ENCODE measurements around the gene CD244. TPM values are rescaled to one million over a fixed set of nuclear protein-coding genes. Genes with fewer than 3 reads are reported as not detected.
"Not testable (repeated sequence)": the region's sequence is repeated elsewhere in the genome, so short reads cannot be mapped to it uniquely, and the experiment has no call there.

Gene CD244
- total and polyA plus RNA-seq, 5 experiments from 2014 or later, result 0.62 to 82.2 (median 11.7) TPM

- Mint-ChIP-seq H3K4me3 (no peak overlapping the region), H3K27me3 (no peaks in the 10 kb centered on the region), H3K4me1 (peaks cover 16 to 37% (median 31%) of the 10 kb centered on the region in 4 donors), H3K9me3 (no peaks in the 10 kb centered on the region), H3K27ac (peak overlapping the region in 3 of 10 donors; percentile 28 to 64 (median 42)), H3K36me3 (no peaks in the 10 kb centered on the region)
- DNase-seq (no peak), ATAC-seq (peak in 1 of 2 donors; percentile 41)
- POLR2A ChIA-PET, result interaction anchor here (1.2 kb wide), 1 partner anchor 38 kb away, joined by 4 read pairs; no protein-coding TSS in a partner anchor
Observed at GRCh38 chr1:160874935-160875334, 12.2 kb upstream of the CD244 start.

- Mint-ChIP-seq H3K36me3 (no peaks in the 10 kb centered on the region), H3K27ac (peak overlapping the region in 1 of 10 donors; percentile 67), H3K4me3 (no peak overlapping the region), H3K9me3 (no peaks in the 10 kb centered on the region), H3K27me3 (no peaks in the 10 kb centered on the region), H3K4me1 (peaks cover 10 to 20% (median 18%) of the 10 kb centered on the region in 4 donors)
- DNase-seq (no peak), ATAC-seq (no peak)
- POLR2A ChIA-PET, result no interaction called here
Observed at GRCh38 chr1:160868141-160868540, 5.5 kb upstream of the CD244 start.

GRCh38 chr1:160867651-160868050 is 5.0 kb upstream of the CD244 start:
- Mint-ChIP-seq H3K4me1 (peaks cover 10 to 25% (median 22%) of the 10 kb centered on the region in 4 donors), H3K27ac (peak overlapping the region in 1 of 10 donors; percentile 67)
- H3K4me3 Mint-ChIP-seq, DNase-seq, H3K36me3 Mint-ChIP-seq, H3K9me3 Mint-ChIP-seq, POLR2A ChIA-PET, ATAC-seq, H3K27me3 Mint-ChIP-seq: not testable (repeated sequence)

GRCh38 chr1:160866695-160867260 is 4.1 kb upstream of the CD244 start:
- POLR2A ChIA-PET, result interaction anchor here (2.9 kb wide), 1 partner anchor 11 kb away, joined by 13 read pairs; no protein-coding TSS in a partner anchor
- DNase-seq (no peak), ATAC-seq (no peak)
- H3K9me3 Mint-ChIP-seq, result no peaks in the 10 kb centered on the region
- peak overlapping the region in 1 of 10 donors; percentile 27 for H3K27ac Mint-ChIP-seq
- no peaks in the 10 kb centered on the region for H3K27me3 Mint-ChIP-seq
- peaks cover 12 to 34% (median 31%) of the 10 kb centered on the region in 4 donors for H3K4me1 Mint-ChIP-seq
- H3K36me3 Mint-ChIP-seq, result no peaks in the 10 kb centered on the region
- H3K4me3 Mint-ChIP-seq, result no peak overlapping the region

- no peaks in the 10 kb centered on the region for H3K9me3 Mint-ChIP-seq
- POLR2A ChIA-PET, result interaction anchor here (2.9 kb wide), 1 partner anchor 11 kb away, joined by 13 read pairs; no protein-coding TSS in a partner anchor
Observed at GRCh38 chr1:160866001-160866694, 3.5 kb upstream of the CD244 start.

GRCh38 chr1:160865337-160865736 is 2.6 kb upstream of the CD244 start:
- H3K27me3 Mint-ChIP-seq, result no peaks in the 10 kb centered on the region
- H3K4me1 Mint-ChIP-seq, result peaks cover 12 to 42% (median 40%) of the 10 kb centered on the region in 4 donors
- no peak for DNase-seq
- no peaks in the 10 kb centered on the region for H3K36me3 Mint-ChIP-seq
- POLR2A ChIA-PET, result interaction anchor here (2.9 kb wide), 1 partner anchor 10 kb away, joined by 13 read pairs; no protein-coding TSS in a partner anchor
- H3K4me3 Mint-ChIP-seq, result no peak overlapping the region
- no peak overlapping the region for H3K27ac Mint-ChIP-seq
- H3K9me3 Mint-ChIP-seq, result no peaks in the 10 kb centered on the region
- ATAC-seq, result no peak

More at GRCh38 chr1:160866001-160866694, 3.5 kb upstream of the CD244 start:
- Mint-ChIP-seq H3K4me1 (peaks cover 12 to 39% (median 34%) of the 10 kb centered on the region in 4 donors), H3K36me3 (no peaks in the 10 kb centered on the region), H3K27ac (no peak overlapping the region), H3K4me3 (no peak overlapping the region), H3K27me3 (no peaks in the 10 kb centered on the region)
- DNase-seq (no peak), ATAC-seq (no peak)

- ATAC-seq (no peak), DNase-seq (no peak)
- POLR2A ChIA-PET, result interaction anchor here (0.6 to 2.9 kb wide), 3 partner anchors 9 to 140 kb away, joined by 3 to 13 read pairs (median 3); no protein-coding TSS in a partner anchor
- no peaks in the 10 kb centered on the region for H3K27me3 Mint-ChIP-seq
- H3K36me3 Mint-ChIP-seq, result no peaks in the 10 kb centered on the region
- H3K27ac Mint-ChIP-seq, result peak overlapping the region in 2 of 10 donors; percentile 49 to 70
- peaks cover 12 to 43% (median 40%) of the 10 kb centered on the region in 4 donors for H3K4me1 Mint-ChIP-seq
- no peak overlapping the region for H3K4me3 Mint-ChIP-seq
- no peaks in the 10 kb centered on the region for H3K9me3 Mint-ChIP-seq
Observed at GRCh38 chr1:160864173-160864572, 1.5 kb upstream of the CD244 start.

- H3K4me3 Mint-ChIP-seq, result peak overlapping the region in 3 of 10 donors; percentile 31 to 52 (median 36)
- no peaks in the 10 kb centered on the region for H3K36me3 Mint-ChIP-seq
- peak overlapping the region in 5 of 10 donors; percentile 34 to 70 (median 49) for H3K27ac Mint-ChIP-seq
- POLR2A ChIA-PET, result interaction anchor here (0.6 to 2.9 kb wide), 3 partner anchors 8 to 140 kb away, joined by 3 to 13 read pairs (median 3); no protein-coding TSS in a partner anchor
- no peaks in the 10 kb centered on the region for H3K27me3 Mint-ChIP-seq
- ATAC-seq, result no peak
- no peaks in the 10 kb centered on the region for H3K9me3 Mint-ChIP-seq
- H3K4me1 Mint-ChIP-seq, result peaks cover 16 to 47% (median 42%) of the 10 kb centered on the region in 4 donors
- no peak for DNase-seq
Observed at GRCh38 chr1:160863774-160864131, 1.1 kb upstream of the CD244 start.

GRCh38 chr1:160863061-160863773 is 530 bp upstream of the CD244 start:
- POLR2A ChIA-PET, result interaction anchor here (0.6 to 0.8 kb wide), 2 partner anchors 24 to 201 kb away, joined by 3 read pairs; no protein-coding TSS in a partner anchor
- ATAC-seq (no peak), DNase-seq (no peak)
- Mint-ChIP-seq H3K9me3 (no peaks in the 10 kb centered on the region), H3K4me1 (peaks cover 19 to 51% (median 42%) of the 10 kb centered on the region in 4 donors), H3K27ac (peak overlapping the region in 7 of 10 donors; percentile 41 to 90 (median 63)), H3K36me3 (no peaks in the 10 kb centered on the region), H3K4me3 (peak overlapping the region in 5 of 10 donors; percentile 31 to 94 (median 63)), H3K27me3 (no peaks in the 10 kb centered on the region)

- POLR2A ChIA-PET, result interaction anchor here (1.0 kb wide), 1 partner anchor 24 kb away, joined by 3 read pairs; no protein-coding TSS in a partner anchor
- no peaks in the 10 kb centered on the region for H3K27me3 Mint-ChIP-seq
- DNase-seq (no peak), ATAC-seq (no peak)
- H3K9me3 Mint-ChIP-seq, result no peaks in the 10 kb centered on the region
- H3K4me3 Mint-ChIP-seq, result peak overlapping the region in 6 of 10 donors; percentile 3 to 88 (median 54)
- peak overlapping the region in 5 of 10 donors; percentile 26 to 78 (median 61) for H3K27ac Mint-ChIP-seq
- no peaks in the 10 kb centered on the region for H3K36me3 Mint-ChIP-seq
- peaks cover 13 to 48% (median 33%) of the 10 kb centered on the region in 4 donors for H3K4me1 Mint-ChIP-seq
Observed at GRCh38 chr1:160860840-160861505, 1.7 kb downstream of the CD244 start.

GRCh38 chr1:160859166-160859565 is 3.5 kb downstream of the CD244 start:
- POLR2A ChIA-PET, result no interaction called here

GRCh38 chr1:160858507-160858906 is 4.2 kb downstream of the CD244 start:
- peaks cover 12 to 41% (median 34%) of the 10 kb centered on the region in 4 donors for H3K4me1 Mint-ChIP-seq
- POLR2A ChIA-PET, result no interaction called here

More at GRCh38 chr1:160859166-160859565, 3.5 kb downstream of the CD244 start:
- Mint-ChIP-seq H3K27me3 (no peaks in the 10 kb centered on the region), H3K27ac (peak overlapping the region in 2 of 10 donors; percentile 27 to 87), H3K36me3 (no peaks in the 10 kb centered on the region), H3K9me3 (no peaks in the 10 kb centered on the region), H3K4me3 (peak overlapping the region in 2 of 10 donors; percentile 24 to 72), H3K4me1 (peaks cover 13 to 47% (median 34%) of the 10 kb centered on the region in 4 donors)
- ATAC-seq (no peak), DNase-seq (no peak)

More at GRCh38 chr1:160858507-160858906, 4.2 kb downstream of the CD244 start:
- ATAC-seq (no peak), DNase-seq (no peak)
- Mint-ChIP-seq H3K27me3 (no peaks in the 10 kb centered on the region), H3K9me3 (no peaks in the 10 kb centered on the region), H3K4me3 (peak overlapping the region in 2 of 10 donors; percentile 36 to 72), H3K36me3 (no peaks in the 10 kb centered on the region), H3K27ac (peak overlapping the region in 3 of 10 donors; percentile 10 to 87 (median 27))
